HG02840 (cell line): ENCODE data around the gene SPIB.

Experiments used
- ATAC-seq: cut with Tn5 transposase; IDR thresholded peaks from one replicate; pipeline ENCODE4 v1.9.1; 2021; ENCODE audit warnings: mild to moderate bottlenecking, moderate library complexity, moderate number of reproducible peaks; ENCODE audit not compliant: unreplicated experiment, low FRiP score

The SPIB gene

DNA sequence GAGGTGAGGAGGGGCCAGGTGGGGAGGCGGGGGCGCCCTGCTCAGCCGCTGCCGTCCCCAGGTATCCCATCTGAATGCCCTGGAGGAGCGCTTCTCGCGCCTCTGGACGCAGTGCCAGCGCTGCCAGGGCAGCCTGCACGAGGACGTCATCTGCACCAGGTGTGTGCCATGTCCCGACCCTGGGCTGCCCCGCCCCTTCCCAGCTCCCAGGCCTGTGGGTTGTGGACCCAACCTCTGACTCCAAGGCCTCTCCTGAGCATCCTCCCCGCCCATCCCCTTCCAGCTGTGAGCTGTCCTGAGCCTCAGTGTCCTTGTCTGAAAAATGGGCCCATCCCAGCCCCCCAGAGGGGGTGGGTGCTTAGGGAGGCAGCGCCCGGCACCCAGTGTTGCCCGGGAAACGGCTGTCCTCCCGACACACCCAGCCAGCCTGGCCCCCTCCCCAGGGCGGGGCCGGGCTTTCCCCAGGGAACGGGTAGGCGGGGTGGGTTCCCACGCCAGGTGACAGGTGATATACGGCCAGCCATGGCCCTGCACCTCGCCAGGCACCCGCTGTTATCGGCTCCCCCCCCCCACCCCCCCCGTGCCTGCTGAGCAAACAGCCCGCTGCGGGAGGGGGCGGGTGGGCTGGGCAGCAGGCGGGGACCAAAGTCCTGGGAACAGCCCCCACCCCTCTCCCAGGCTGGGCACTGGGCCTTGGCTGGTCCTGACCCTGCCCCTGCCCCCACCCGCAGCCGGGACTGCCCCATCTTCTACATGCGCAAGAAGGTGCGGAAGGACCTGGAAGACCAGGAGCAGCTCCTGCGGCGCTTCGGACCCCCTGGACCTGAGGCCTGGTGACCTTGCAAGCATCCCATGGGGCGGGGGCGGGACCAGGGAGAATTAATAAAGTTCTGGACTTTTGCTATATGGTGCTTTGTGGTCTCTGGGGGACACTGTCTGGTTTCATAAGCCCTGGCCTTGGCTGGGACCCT, 1.3 kb upstream of the SPIB start:
- no peak for ATAC-seq

- no peak for ATAC-seq
These were observed 363 bp downstream of the SPIB start for GRCh38 chr19:50419022-50419579.

- ATAC-seq: no peak
These were observed 870 bp downstream of the SPIB start for GRCh38 chr19:50419580-50420035.

DNA sequence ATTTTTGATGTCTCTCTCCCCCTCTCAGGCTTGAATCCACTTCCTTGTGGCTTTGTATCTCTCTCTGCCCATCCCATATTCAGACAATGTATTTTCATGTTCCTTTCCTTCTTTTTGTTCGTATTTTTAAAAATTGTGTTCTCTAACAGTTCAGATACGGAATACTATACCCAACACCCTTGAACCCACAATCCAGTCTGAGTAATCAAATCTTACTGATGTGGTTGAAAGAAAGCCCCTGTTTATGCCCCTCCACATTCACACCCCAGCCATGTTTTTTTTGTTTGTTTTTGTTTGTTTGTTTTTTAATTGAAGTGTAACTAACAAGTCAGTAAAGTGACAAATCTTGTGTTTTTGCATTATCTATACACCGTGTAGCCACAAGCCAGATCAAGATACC, 1.4 kb downstream of the SPIB start:
- no peak for ATAC-seq

GRCh38 chr19:50420808-50421207, 2.1 kb downstream of the SPIB start:
- no peak for ATAC-seq

- ATAC-seq: no peak
These were observed 3.9 kb downstream of the SPIB start for GRCh38 chr19:50422397-50423278.

- ATAC-seq: no peak
These were observed 4.8 kb downstream of the SPIB start for GRCh38 chr19:50423279-50424113.

- ATAC-seq: no peak
These were observed 6.8 kb downstream of the SPIB start for GRCh38 chr19:50425581-50425980.

GRCh38 chr19:50427318-50427925, 8.7 kb downstream of the SPIB start:
- ATAC-seq: no peak

DNA sequence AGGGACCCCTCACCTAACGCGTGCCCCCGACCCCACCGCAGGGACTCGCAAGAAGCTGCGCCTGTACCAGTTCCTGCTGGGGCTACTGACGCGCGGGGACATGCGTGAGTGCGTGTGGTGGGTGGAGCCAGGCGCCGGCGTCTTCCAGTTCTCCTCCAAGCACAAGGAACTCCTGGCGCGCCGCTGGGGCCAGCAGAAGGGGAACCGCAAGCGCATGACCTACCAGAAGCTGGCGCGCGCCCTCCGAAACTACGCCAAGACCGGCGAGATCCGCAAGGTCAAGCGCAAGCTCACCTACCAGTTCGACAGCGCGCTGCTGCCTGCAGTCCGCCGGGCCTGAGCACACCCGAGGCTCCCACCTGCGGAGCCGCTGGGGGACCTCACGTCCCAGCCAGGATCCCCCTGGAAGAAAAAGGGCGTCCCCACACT, 9.3 kb downstream of the SPIB start:
- no peak for ATAC-seq

- no peak for ATAC-seq
These were observed 10.2 kb downstream of the SPIB start for GRCh38 chr19:50428772-50429463.

GRCh38 chr19:50430888-50431342, 12.2 kb downstream of the SPIB start:
- no peak for ATAC-seq

DNA sequence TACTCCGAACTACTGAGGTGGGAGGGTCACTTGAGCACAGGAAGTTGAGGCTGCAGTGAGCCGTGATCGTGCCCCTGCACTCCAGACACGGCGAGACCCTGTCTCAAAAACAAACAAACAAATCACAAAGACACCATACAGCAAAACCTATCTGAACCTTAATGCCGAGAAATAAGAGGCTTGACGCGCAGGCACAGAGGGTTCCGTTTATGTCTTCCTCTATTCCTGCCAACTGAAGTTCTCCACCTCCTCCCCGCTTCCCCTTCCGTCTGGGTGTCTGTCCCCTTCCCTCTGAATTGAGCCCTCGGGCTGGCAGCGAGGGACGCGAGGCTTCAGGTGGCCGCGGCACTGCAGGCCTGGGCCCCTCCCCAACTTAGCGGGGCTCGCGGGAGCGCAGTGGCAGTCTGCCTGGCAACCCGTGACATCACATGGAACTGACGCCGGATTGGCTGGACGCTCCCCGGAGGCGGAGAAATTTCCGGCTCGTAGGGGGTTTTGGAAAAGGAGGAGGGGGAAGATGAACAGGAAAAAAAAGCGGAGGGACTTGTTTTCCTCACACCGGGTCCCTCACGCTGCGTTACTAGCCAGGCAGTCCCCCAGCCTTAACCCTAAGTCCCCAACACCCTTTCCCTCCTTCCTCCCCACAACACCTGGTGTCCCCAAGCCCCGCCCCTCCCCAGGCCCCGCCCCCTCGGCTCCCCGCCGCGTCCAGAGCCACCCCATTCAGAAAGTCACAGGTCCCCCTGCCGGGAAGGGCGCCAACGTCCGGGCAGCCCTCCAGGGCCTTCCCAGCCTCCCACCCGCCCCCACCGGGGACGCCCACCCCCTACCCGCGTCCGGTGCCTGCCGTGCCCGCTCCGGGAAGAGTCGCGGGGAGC, 12.8 kb downstream of the SPIB start:
- ATAC-seq: peak; percentile 65

DNA sequence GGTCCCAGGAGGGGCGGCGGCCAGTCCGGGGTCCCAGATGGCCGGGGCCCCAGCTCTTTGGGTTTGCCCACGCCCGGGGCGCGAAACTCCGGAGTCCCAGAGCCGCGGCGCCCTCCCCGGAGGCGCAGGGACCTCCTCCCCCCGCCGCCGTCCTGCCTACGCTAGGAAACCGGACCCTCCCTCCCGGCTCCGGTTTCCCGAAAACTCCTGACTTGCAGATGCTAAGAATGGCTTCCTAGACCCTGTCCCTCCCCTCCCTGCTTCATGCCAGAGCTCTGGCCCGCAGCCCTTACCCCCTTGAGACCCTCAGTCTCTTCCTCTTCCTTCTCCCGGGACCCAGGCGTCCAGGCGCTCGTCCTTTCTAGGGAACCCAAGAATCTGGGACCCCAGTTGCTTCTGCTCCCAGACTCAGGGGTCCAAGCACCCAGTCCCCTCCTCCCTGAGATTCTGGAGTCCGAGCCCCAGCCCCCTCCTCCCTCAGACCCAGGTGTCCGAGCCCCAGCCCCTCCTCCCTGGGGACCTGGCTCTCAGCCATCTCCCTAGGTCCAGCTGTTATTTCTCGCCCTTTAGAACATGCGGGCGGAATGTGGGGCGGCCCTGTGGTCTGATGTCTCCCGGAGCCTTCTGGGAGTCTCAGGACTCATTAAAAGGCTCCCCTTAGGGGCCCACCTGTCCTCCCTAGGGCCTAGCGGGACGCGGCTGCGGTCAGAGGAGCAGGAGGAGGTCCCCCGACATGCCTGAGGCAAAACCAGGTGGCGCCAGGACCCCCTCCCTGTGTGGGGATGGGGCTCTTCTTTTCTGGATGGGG, 13.7 kb downstream of the SPIB start, which contains the start of gene MYBPC2:
Gene MYBPC2 (plus strand): TSS at position 672 of the 808 bp plus-strand sequence. CDS start 62 bp downstream, at position 734.
- no peak for ATAC-seq

DNA sequence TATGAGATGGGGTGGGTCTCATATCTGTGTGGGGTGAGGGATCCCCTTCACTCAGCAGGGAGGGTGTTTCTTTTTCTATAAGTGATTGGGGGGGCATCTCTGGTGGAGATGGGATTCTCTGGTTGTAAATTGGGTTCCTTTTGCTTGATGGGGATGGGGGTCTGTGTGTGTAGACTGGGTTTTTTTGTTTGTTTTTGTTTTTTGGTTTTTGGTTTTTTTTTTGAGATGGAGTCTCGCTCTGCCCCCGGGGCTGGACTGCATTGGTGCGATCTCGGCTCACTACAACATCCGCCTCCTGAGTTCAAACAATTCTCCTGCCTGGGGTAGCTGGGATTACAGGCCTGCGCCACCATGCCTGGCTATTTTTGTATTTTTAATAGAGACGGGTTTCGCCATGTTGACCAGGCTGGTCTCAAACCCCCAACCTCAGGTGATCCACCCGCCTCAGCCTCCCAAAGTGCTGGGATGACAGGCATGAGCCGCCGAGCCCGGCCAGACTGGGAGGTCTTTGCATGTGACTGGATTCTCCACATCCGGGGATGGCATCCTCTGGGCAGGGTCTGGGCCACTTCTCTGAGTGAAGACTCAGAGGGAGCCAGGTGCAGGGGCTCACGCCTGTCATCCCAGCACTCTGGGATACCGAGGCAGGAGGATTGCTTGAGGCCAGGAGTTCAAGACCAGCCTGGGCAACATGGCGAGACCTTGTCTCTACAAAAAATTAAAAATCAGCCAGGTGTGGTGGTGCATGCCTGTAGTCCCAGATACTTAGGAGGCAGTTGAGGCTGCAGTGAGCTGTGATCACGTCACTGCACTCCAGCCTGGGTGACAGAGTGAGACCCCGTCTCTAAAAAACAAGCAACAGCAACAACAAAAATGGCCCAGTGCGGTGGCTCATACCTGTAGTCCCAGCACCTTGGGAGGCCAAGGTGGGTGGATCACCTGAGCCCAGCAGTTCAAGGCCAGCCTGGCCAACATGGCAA, 14.8 kb downstream of the SPIB start:
- no peak for ATAC-seq

- ATAC-seq: no peak
These were observed 15.8 kb downstream of the SPIB start for GRCh38 chr19:50434525-50434924.
